Kidney glomerular epithelial cell (primary cell): ENCODE measurements around the gene RIMS4.

Experiments
- DNase-seq: peaks from one replicate; lab custom pipeline; 2025; lab: John Stamatoyannopoulos, UW

Gene RIMS4

GRCh38 chr20:44810391-44811149 lies at the start of gene RIMS4:
Gene RIMS4, minus strand, starts transcription at chr20:44810546. Its CDS starts 275 bp downstream, at chr20:44810271.
- no peak for DNase-seq

GRCh38 chr20:44858606-44859360 lies 48.4 kb upstream of the RIMS4 start:
- DNase-seq, result no peak

GRCh38 chr20:44856856-44857448 lies 46.6 kb upstream of the RIMS4 start:
- DNase-seq, result no peak

GRCh38 chr20:44856442-44856841 lies 46.1 kb upstream of the RIMS4 start:
- DNase-seq, result no peak

- DNase-seq, result no peak
Observed at GRCh38 chr20:44851545-44851944, 41.2 kb upstream of the RIMS4 start.

- no peak for DNase-seq
Observed at GRCh38 chr20:44850837-44851236, 40.5 kb upstream of the RIMS4 start.

- DNase-seq, result no peak
Observed at GRCh38 chr20:44850272-44850671, 39.9 kb upstream of the RIMS4 start.

- DNase-seq, result no peak
Observed at GRCh38 chr20:44849703-44850102, 39.4 kb upstream of the RIMS4 start.

- no peak for DNase-seq
Observed at GRCh38 chr20:44848254-44849015, 38.1 kb upstream of the RIMS4 start.

GRCh38 chr20:44843876-44844275 lies 33.5 kb upstream of the RIMS4 start:
- DNase-seq, result no peak

- DNase-seq, result no peak
Observed at GRCh38 chr20:44841955-44842354, 31.6 kb upstream of the RIMS4 start.

- DNase-seq, result no peak
Observed at GRCh38 chr20:44840826-44841225, 30.5 kb upstream of the RIMS4 start.

- DNase-seq, result no peak
Observed at GRCh38 chr20:44839481-44839880, 29.1 kb upstream of the RIMS4 start.

GRCh38 chr20:44838521-44838920 lies 28.2 kb upstream of the RIMS4 start:
- DNase-seq, result no peak

GRCh38 chr20:44837946-44838345 lies 27.6 kb upstream of the RIMS4 start:
- no peak for DNase-seq

GRCh38 chr20:44836601-44837120 lies 26.3 kb upstream of the RIMS4 start:
- no peak for DNase-seq

- DNase-seq, result no peak
Observed at GRCh38 chr20:44835661-44836221, 25.4 kb upstream of the RIMS4 start.

GRCh38 chr20:44835116-44835515 lies 24.8 kb upstream of the RIMS4 start:
- DNase-seq, result no peak

- no peak for DNase-seq
Observed at GRCh38 chr20:44834693-44835092, 24.3 kb upstream of the RIMS4 start.

GRCh38 chr20:44833437-44833836 lies 23.1 kb upstream of the RIMS4 start:
- no peak for DNase-seq

GRCh38 chr20:44832724-44833123 lies 22.4 kb upstream of the RIMS4 start:
- peak; percentile 3 for DNase-seq

- no peak for DNase-seq
Observed at GRCh38 chr20:44830995-44831394, 20.6 kb upstream of the RIMS4 start.
